ENCODE results near the gene CDC45.
"Not testable (repeated sequence)": the region's sequence is repeated elsewhere in the genome, so short reads cannot be mapped to it uniquely, and the experiment has no call there.

The CDC45 gene

DNA sequence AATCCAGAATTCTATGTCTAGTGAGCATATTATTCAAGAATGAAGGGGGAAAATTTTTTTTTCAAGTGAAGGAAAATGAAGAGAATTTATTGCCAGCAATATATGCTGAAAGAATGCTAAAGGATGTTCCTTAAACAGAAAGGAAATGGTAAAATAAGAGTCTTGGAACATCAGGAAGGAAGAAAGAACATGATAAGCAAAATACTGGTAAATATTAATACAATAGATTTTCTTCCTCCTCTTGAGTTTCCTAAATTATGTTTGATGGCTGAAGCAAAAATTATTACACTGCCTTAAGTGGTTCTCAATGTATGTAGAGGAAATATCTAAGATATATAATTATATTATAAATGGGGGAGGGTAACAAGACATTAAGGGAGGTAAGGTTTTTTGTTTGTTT lies 54.1 kb downstream of the CDC45 start:
- no peak for DNase-seq

DNA sequence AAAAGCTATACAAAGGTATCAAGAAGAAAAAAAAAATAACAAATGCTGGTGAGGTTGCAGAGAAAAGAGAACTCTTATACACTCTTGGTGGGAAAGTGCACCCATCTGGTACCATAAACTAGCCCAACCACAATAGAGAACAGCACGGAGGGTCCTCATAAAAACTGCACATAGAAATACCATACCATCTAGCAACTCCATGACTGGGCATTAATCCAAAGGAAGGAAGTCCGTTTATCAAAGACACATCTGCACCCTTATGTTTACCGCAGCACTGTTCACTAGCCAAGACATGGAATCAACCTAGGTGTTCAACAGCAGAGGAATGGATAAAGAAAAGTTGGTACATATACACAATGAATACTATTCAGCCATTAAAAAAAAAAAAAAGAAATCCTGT lies 55.3 kb downstream of the CDC45 start:
- DNase-seq: peak in 1 of 2 experiments; percentile 15

- DNase-seq: no peak
These were observed 56.8 kb downstream of the CDC45 start for GRCh38 chr22:19536564-19536963.

DNA sequence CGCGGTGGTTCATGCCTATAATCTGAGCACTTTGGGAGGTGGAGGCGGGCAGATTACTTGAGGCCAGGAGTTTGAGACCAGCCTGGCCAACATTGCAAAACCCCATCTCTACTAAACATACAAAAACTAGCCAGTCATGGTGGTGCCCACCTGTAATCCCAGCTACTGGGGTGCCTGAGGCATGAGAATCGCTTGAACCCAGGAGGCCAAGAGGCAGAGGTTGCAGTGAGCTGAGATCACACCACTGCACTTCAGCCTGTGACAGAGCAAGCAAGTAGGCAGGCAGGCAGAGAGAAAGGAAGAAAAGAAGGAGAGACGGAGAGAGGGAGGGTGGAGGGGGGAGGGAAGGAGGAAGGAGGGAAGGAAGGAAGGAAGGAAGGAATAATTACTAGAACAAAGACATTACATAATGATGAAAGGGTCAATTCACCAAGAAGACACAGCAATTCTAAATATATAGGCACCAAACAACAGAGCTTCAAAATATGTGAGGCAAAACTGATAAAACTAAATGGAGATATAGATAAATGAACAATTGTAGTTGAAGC lies 58.3 kb downstream of the CDC45 start:
- no peak for DNase-seq

- DNase-seq: no peak
These were observed 60.7 kb downstream of the CDC45 start for GRCh38 chr22:19540394-19540793.

DNA sequence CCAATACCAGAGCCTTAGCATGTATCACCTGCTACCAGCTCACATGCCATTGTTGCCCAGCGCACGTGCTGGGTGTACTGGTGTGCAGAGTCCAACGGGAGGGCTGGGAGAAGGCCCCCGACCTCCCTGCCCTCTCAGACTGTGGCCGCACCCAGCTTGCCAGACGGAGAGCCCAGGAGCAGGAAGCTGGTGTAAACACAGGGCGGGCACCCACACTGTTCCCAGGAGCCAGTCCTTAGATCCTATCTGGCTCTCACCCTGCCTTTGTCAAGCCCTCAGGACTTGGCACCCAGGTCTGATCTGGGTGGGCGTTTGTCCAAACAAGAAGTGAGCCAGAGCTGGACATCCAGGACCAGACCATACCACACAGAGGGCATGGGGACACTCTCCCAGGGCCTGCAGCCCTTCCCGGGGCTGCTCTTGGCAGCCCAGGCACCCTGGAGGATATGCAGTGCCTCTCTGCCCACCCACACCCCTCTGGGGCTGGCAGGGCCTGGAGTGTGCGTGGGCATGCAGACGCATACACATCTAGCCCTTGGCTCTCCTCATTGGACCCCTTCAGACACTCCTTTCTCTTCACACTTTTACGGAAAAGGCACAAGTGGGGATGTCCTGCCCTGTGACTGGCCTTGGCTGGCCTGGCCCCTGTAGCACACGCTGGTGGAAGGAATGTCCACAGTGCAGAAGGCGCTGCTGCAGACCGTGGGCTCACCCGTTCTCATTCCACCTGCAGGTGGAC lies 64.4 kb downstream of the CDC45 start:
- DNase-seq: no peak

- DNase-seq: no peak
These were observed 66.2 kb downstream of the CDC45 start for GRCh38 chr22:19545935-19546207.

GRCh38 chr22:19546680-19547079 lies 67.0 kb downstream of the CDC45 start:
- no peak for DNase-seq

DNA sequence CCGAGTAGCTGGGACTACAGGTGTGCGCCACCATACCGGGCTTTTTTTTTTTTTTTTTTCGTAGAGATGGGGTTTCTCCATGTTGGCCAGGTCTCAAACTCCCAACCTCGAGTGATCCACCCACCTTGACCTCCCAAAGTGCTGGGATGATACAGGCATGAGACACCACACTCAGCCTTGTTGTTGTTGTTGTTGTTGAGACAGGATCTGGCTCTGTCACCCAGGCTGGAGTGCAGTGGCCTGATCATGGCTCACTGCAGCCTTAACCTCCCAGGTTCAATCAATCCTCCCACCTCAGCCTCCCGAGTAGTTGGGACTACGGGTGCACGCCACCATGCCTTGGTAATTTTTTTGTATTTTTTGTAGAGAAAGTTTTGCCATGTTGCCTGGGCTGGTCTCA lies 67.9 kb downstream of the CDC45 start:
- DNase-seq: no peak

GRCh38 chr22:19548427-19548826 lies 68.7 kb downstream of the CDC45 start:
- DNase-seq: not testable (repeated sequence)

GRCh38 chr22:19548964-19549363 lies 69.2 kb downstream of the CDC45 start:
- DNase-seq: no peak

- no peak for DNase-seq
These were observed 69.7 kb downstream of the CDC45 start for GRCh38 chr22:19549428-19549827.

- no peak for DNase-seq
These were observed 70.7 kb downstream of the CDC45 start for GRCh38 chr22:19550382-19550781.

- DNase-seq: no peak
These were observed 73.5 kb downstream of the CDC45 start for GRCh38 chr22:19553201-19553600.

GRCh38 chr22:19554834-19555404 lies 75.2 kb downstream of the CDC45 start:
- DNase-seq: no peak

DNA sequence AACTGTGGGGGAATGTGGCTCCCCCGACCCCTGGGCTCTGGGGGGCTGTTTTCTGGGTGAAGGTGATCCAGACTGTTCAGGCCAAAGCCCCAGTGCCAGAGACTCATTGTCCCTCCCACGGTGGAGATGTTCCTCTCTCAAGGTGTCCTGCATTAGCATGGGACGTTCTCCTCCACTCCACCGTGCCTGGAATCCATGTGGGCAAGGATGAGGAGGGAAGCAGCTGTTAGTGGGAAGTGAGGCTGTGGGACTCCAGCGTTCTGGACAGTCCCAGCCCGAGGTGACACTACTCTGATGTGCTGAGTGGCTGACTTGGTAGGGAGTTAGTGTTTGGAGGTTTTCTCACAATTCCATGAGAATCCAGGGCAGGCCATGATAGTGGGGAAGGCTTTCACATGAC lies 75.9 kb downstream of the CDC45 start:
- no peak for DNase-seq

GRCh38 chr22:19556963-19557545 lies 77.3 kb downstream of the CDC45 start:
- DNase-seq: no peak

DNA sequence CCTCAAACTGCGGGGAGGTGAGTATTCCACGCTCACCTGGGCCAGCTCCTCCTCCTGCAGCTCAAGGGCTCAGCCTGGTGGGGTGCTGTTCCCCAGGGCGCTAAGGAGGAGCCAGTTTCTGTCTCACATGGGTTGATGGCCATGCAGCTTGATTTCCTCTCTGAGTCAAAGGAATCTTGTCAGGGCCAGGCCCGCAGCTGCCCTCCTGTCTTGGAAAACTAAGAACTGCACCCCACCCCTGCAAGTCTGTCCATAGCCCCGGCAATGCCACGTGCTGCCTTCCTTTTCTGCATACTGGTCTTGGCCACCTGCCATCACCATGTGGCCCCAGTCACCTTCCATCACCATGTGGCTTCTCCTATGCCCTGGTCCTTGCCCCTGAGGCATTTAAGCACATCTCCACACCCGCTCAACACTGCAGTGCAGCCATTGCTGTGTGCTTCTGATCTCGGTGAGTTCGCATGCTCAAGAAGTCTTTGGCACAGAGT lies 79.6 kb downstream of the CDC45 start:
- no peak for DNase-seq

GRCh38 chr22:19559956-19560355 lies 80.2 kb downstream of the CDC45 start:
- DNase-seq: no peak

GRCh38 chr22:19565382-19566278 lies 85.9 kb downstream of the CDC45 start:
- no peak for DNase-seq

- DNase-seq: no peak
These were observed 86.8 kb downstream of the CDC45 start for GRCh38 chr22:19566279-19567156.
